GM21723 (cell line): ENCODE results near the gene RAB11A.

Experiments used
- ATAC-seq: cut with Tn5 transposase; IDR thresholded peaks from one replicate; pipeline ENCODE4 v1.9.1; 2021; ENCODE audit warnings: mild to moderate bottlenecking, moderate library complexity; ENCODE audit not compliant: unreplicated experiment

The RAB11A gene

DNA sequence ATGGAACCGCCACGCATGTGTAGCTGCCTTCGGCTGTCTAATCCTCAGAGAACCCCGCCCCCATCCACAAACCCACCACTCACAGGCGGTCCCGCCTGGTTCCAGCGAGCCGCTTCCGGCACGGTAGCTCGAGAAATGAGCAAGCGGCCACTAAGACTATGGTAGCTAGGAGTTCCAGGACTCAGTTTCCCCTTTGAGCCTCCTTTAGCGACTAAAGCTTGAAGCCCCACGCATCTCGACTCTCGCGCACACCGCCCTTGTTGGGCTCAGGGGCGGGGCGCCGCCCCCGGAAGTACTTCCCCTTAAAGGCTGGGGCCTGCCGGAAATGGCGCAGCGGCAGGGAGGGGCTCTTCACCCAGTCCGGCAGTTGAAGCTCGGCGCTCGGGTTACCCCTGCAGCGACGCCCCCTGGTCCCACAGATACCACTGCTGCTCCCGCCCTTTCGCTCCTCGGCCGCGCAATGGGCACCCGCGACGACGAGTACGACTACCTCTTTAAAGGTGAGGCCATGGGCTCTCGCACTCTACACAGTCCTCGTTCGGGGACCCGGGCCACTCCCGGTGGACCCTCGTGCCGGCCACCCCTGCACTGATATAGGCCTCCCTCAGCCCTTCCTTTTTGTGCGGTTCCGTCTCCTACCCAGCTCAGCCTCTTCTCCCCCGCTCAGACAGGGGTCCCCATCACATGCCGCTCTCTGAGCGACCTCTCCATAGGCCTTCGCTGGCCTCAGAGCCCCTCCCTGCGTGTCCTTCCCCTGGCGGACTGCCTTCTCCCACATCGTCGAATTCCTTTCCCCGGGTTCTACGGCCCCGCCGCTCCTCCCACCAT lies at the start of gene RAB11A:
TSS of gene RAB11A (plus strand) at position 366 of the 828 bp plus-strand sequence. CDS start at position 461, 95 bp downstream.
- peak; percentile 83 for ATAC-seq

DNA sequence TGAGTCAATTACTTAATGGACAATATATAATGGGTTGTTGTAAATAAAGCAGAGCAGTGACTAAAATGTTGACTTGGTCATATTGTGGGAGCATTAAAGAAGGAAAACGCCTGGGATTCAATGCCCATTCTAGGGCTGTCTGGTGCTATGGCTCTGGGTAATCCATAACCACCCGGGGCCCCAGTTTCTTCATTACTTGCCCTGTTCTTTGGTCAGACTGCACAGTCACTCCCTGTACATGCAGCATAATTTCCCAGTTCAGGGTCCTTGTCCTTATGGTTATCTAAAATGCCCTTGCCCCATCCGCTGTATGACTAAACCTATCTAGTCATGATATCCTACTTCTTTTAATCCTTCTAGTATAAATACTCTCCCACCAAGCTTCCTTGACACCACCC lies 49.7 kb upstream of the RAB11A start:
- no peak for ATAC-seq

DNA sequence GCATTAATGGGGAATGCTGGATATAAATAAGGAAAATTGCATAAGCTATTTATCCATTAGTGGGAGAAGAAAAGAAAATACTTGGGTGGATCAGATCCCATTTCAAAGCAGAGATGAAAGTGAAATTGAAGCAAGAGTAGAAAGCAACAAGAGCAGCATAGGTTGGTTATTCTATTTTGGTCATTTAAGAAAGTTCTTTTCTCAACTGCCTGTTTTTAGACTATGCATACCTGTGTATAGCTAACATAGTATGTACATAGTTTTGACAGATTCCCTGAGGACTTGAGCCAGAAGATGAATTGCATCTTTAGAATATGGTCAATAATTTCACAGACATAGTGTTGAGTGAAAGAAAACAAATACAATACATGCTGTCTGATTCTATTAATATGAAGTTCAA lies 48.2 kb upstream of the RAB11A start:
- ATAC-seq: peak; percentile 43

DNA sequence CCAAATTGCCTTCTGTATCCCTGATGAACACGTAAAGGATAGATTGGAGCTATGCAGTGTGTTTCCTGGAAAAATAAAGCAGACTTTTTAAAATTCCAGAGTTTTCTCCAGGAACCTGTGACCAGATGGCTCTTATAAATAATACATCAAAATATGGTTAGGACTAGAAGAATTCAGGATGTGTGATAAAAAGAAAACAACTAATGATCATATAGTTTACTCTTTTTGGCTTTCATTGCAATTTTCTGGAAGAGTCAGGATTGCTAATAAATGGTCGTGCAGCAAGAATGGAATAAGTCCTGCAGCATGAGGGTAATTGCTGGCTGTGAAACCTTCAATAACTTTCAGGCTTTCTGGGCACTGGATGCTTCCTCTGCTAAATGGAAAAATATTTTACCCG lies 47.0 kb upstream of the RAB11A start:
- ATAC-seq: no peak

DNA sequence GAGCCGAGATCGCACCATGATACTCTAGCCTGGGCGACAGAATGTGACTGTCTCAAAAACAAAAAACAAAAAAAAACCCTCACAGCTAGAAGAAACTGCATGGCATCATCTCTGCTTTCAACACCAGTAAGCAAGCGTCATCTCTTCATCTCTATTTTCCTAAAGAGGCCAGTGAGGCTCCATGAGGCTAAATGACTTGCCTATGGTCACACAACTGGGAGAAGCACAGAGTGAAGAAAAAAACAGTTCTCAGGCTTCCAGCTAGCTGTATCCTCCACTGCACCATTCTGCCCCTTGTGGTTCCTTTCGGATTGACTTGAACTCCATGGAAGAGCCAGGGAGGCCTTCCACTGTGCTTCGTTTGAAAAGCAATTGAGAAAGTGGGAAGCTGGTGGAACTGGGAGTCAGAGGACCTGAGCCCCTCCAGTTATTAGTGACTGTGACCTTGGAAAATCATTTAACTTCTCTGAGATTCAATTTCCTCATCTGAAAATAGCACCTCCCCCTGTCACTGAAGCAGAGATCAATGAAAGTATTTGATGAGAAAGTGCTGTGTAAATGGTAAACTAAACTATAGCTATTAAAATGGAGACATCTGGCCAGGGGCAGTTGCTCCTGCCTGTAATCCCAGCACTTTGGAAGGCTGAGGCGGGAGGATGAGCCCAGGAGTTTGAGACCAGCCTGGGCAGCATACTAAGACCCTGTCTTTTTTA lies 45.1 kb upstream of the RAB11A start:
- no peak for ATAC-seq

DNA sequence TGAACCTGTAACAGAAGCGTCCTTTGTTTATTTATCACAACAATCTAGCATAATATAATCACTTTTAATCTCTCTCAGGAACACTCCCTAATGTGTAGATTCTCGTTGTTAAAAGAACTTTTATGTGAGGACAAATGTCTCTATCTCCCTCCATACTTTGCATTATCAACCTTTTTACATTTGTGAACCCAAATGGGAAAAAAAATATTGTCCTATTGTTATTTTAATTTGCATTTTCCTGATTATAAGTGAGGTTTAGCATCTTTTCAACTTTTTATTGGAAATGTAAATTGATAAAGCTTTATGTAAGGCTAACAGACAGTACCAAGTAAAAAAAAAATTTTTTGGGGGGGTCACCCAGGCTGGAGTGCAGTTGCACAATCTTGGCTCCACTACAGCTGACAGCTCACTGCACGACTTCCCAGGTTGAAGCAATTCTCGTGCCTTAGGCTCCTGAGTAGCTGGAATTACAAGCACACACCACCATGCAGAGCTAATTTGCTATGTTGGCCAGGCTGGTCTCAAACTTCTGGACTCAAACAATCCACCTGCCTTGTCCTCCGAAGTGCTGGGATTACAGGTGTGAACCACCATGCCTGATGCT lies 44.2 kb upstream of the RAB11A start:
- no peak for ATAC-seq

DNA sequence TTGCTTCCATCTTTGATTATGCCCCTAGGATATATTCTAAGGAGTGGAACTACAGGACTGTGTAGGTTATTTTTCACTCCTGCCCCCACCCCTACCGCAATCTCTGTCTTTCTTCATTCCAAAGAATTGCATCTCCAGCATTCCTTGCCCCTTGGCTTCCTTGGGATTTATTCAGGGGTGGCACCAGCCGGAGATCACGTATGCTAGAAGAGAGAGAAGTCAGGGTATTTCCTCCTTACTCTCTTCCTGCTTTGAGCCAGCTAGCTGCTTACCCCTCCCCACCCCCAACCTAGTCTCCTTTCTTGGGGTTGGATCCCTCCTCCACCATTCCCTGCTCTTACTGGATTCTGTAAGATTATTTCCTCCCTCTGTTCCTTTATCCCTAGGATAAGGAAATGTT lies 42.2 kb upstream of the RAB11A start:
- ATAC-seq: no peak

DNA sequence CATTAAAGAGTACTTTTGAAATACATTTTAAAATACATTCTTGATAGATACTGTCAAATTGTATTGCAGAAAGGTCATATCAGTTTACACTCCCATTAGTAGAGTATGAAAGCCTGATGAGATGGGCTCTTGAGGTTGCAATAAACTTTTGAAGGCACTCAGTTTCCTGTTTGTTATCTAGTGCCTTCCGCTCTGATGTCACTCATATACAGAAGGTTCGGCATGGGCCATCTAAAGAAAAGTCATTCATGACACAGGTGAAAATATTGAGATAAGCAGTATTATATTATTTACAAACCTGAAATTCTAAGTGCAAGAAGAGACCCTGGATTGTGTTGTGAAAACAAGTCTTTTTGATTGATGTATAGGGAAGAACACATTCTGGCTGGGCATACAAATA lies 40.7 kb upstream of the RAB11A start:
- ATAC-seq: no peak

DNA sequence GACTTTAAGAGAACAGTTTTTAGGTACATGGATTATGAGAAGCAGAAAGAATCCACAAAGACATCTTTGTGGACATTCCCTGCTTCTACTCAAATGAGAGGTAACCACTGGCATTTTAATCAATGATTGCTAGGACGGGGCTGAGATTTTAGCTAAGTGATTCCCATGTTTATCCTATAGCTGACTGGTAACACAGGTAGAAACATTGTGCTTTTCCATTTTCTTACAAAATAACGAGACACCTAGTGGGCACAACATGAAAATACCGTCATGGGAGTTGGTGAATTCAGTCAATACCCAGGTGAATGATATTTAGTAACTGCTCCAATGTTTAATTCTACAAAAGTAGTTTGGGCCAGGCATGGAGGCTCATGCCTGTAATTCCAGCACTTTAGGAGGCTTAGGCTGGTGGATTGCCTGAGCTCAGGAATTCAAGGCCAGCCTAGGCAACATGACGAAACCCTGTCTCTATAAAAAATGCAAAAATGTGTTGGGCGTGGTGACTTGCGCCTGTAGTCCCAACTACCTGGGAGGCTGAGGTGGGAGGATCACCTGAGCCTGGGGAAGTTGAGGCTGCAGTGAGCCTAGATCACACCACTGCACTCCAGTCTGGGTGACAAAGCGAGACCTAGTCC lies 40.0 kb upstream of the RAB11A start:
- ATAC-seq: no peak

DNA sequence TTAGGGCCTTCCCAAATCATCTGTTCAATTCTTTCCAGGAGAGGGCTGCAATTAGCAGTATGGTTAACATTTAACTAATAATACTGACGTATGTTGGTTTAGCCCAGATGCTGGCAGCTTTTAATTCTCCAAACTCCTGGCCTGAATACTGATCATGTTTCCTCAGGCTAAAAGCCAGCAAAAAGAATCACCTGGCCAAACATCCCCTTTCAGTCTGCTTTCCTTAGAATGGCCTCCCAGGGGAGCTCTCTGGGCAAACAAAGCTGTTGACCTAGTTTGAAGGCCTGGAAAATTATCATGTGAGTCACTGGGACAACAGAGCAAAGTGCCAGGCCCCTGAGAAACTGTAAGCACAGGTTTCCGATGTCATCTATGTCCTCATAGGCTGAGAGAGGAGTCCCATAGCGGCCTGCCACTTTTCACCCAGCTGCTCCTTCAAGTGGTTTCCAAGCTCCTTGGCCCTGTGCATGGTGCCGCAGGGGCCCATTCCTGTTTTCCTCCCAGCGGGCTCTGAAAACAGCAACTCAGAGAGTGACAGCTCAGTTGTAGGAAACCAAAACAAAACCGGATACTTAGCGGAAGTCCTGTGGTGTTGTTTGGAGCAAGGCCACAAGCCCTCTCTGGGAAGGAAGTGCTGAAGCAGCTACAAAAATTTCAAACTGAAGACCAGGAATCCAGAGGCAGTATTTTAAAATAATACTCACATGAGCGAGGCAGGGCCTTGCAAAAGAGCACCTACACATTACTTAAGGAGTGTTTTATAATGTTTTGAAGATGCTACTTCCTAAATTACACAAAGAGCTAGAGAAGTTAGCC lies 36.5 kb upstream of the RAB11A start:
- ATAC-seq: no peak

DNA sequence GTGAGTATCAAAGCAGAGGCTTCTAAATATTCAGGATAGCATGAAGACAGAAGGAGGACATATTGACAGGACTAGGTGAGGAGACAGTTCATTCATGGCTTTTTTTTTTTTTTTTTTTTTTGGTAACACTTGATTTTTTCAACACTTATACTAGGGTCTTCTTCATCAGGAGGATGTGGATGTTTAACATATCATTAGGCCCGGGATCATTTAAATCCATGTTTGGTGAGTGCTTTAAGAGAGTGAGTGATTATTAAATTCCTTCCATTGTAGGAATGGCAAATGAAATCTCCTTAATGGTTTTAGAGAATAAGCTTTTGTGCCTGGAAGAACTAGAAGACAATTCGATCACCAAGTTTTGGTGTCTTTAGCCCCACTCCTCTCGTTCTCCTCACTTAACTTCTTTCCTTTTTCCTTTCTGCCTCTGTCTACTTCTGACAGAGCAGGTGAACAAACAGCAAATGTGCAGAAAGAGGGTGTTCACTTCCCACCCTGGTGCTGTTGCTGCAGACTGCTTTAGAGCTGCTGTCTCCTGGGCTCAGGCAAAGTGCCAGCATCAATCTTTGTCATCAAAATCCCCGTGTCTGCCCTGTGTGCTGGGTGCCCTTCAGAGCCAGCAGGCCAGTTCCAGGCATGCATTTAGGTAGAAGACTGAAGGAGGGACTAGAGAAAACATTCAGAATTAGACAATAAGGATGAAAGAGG lies 35.6 kb upstream of the RAB11A start:
- ATAC-seq: no peak

DNA sequence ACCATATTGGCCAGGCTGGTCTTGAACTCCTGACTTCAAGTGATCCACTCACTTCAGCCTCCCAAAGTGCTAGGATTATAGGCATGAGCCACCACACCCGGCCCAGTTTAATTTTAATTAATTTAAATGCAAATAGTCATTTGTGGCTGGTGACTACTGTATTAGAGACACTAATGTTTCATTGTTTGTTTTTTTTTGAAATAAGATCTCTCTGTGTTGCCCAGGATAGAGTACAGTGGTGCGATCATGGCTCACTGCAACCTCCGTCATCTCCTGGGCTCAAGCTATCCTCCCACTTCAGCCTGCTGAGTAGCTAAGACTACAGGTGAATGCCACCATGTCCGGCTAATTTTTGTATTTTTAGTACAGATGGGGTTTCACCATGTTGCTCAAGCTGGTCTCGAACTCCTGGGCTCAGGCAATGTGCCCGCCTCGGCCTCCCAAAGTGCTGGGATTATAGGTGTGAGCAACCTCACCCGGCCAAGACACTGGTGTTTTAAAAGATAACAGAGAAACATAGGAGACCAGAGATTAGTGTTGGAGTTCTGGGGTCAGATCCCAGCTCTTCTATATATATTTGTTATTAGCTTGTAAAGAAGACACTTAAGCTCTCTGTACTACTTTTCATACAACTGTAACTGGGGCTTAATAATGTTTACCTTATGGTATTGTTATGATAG lies 34.5 kb upstream of the RAB11A start:
- ATAC-seq: no peak

DNA sequence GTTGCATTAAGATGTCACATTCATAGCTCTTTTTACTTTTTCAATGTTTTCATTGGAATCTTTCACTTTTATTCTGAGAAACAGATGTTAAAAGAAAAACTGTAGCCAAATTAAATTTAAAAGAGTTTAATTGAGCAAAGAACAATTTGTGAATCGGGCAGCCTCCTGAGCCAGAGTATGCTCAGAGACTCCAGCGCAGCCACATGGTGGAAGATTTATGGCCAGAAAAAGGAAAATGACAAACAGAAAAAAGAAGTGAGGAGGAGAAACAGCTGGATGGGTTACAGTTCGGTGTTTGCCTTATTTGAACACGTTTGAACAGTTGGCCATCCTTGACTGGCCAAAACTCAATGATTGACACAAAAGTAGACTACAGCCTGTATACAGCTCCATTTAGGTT lies 33.8 kb upstream of the RAB11A start:
- ATAC-seq: no peak

DNA sequence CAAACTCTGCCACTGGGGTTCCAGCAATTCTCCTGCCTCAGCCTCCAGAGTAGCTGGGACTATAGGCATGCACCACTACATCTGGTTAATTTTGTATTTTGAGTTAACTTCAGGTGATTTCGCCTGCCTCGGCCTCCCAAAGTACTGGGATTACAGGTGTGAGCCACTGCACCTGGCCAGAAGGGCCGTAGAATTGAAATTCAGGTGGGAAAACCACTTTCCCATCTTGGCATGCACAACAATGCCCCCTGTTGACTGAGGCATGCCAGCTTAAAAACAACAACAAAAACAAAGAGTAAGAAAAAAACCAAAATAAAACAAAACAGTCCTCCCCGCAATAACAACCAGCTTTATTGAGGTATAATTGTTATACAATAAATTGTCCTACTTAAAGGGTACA lies 32.6 kb upstream of the RAB11A start:
- ATAC-seq: no peak

DNA sequence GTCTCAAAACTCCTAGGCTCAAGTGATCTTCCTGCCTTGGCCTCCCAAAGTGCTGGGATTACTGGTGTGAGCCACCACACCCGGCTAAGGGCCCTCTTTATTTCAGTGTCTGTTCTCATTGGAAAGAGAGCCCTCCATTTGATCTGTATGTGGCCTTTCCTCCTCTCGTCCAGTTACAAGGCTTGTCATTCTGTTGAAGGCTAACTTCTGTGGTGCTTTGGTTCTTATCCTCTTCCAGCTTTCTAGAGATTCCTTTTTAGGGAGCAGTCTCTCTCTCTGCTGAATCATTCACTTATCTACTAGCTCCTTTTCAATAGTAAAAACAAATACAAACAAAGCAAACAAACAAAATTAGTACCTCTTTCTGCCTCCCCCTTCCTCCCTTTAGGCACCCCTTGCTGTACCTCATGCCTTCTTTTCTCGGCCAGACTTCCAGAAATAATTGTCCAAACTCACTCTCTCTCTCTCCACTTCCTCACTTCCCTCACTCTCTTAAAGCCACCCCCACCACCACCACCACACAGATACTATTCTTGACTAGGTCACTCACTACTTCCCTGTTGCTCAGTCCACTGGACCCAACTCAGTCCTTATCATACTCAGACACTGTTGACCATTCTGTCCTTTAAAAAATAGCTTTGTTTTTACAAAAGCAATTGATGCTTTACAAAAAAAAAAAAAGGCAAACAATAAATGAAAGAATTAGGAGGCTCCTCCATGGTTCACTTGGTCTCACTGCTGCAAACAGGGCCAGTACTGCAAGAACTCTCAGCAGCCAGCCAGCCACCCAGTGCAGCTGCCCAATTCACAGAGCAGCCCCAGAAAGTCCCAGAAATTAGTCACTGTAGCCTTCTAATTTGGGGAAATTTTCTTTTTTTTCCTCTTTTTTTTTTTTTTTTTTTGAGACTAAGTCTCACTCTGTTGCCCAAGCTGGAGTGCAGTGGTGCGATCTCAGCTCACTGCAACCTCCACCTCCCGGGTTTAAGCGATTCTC lies 31.7 kb upstream of the RAB11A start:
- ATAC-seq: no peak

DNA sequence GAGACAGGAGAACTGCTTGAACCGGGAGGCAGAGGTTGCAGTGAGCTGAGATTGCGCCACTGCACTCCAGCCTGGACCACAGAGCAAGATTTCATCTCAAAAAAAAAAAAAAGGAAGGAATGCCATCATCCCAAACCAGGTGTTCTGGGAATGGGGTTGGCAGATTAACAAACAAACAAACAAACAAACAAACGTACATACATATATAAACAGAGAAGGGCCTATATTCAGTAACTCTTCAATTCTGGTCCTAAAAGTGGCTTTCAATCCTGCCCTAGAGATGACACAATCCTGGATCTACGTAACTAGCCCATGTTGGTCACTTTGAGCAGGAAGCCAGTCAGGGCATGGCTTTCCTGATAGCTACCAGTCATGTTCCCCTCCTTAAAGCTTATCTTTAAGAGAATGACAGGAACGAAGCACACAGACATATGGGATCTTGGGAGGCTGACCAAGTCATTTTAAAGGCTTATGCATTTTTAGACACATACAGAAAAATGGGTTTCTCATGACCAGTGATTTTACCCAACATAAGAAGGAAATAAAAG lies 29.9 kb upstream of the RAB11A start:
- no peak for ATAC-seq

DNA sequence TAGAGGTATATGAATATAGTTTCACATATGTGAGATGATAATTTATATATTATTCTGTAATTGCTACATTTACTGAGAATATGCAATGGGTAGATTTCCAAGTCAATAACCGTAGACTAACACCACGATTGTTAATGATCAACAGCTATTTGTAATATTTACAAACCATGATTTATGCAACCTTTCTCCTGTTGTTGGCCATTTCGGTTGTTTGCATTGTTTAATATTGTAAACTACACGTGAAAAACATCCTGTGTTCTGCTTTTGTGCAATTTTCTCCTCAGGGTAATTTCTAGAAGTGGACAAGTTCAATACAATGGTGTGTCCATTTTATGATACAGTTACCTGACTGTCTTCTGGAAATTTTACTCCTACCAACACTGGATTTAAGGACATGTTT lies 29.3 kb upstream of the RAB11A start:
- no peak for ATAC-seq
